Duodenal mucosa (tissue), 2 donors: ENCODE data around the gene ASB7.

Experiments used
- H3K27ac ChIP-seq: one replicate; pipeline ENCODE4 v1.7.0; 2013; ENCODE audit warnings: low read depth, low read length
- H3K27me3 ChIP-seq, 2 donors: one replicate each; pipeline ENCODE4 v1.7.0; 2013; ENCODE audit warnings: low read length in 2 of 2, control low read depth in 1 of 2; ENCODE audit not compliant: insufficient read depth in 2 of 2, control insufficient read depth in 1 of 2
- H3K36me3 ChIP-seq, 2 donors: one replicate each; pipeline ENCODE4 v1.7.0; 2013; ENCODE audit warnings: low read length in 2 of 2, control low read depth in 1 of 2; ENCODE audit not compliant: insufficient read depth in 2 of 2, control insufficient read depth in 1 of 2
- H3K4me1 ChIP-seq, 2 donors: one replicate each; pipeline ENCODE4 v1.7.0; 2013; ENCODE audit warnings: low read length in 2 of 2, control low read depth in 1 of 2; ENCODE audit not compliant: insufficient read depth in 2 of 2, control insufficient read depth in 1 of 2
- H3K4me3 ChIP-seq, 2 donors: one replicate each; pipeline ENCODE4 v1.7.0; 2013; ENCODE audit warnings: low read length in 2 of 2, low read depth in 1 of 2
- H3K9ac ChIP-seq, 2 donors: one replicate each; pipeline ENCODE4 v1.7.0; 2013; ENCODE audit warnings: low read length in 2 of 2, low read depth in 1 of 2
- H3K9me3 ChIP-seq, 2 donors: one replicate each; pipeline ENCODE4 v1.7.0; 2013; ENCODE audit warnings: low read length in 2 of 2, control low read depth in 1 of 2; ENCODE audit not compliant: control insufficient read depth in 1 of 2

Gene ASB7

DNA sequence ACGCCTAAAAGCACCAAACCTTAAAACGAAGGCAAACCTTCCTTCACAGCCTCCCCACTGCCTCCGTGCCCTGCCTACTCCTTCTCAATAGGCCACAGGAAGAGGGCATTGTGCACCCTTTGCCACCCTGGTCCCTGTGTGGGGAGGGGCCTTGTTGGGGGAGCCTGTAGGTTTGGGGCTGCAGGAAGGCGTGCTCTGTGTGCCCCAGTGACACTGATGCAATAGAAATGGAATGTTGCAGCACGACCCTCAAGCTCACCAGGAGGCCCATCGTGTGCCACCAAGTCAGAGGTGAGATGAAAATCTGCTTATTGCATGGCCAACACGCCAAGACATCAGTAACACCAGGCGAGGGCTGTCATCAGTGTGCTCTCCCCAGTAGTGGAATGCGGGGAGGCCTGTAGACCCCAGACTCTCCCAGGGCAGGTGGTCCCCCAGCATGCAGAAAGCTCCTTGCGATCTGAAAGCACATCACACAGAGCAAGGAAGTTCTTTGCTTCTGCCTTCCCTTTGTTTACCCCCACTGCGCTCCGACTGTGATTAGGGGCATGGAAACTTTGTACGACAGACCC lies 86.2 kb downstream of the ASB7 start:
- Histone ChIP-seq H3K4me1 (no peaks in the 10 kb centered on the region), H3K36me3 (no peaks in the 10 kb centered on the region), H3K9ac (no peak overlapping the region), H3K27me3 (peaks cover 0 to 7% of the 10 kb centered on the region in 2 donors), H3K9me3 (no peaks in the 10 kb centered on the region), H3K27ac (no peak overlapping the region), H3K4me3 (no peak overlapping the region)

GRCh38 chr15:100689131-100689899 lies 86.9 kb downstream of the ASB7 start:
- Histone ChIP-seq H3K27ac (no peak overlapping the region), H3K4me1 (no peaks in the 10 kb centered on the region), H3K9me3 (no peaks in the 10 kb centered on the region), H3K27me3 (peaks cover 0 to 7% of the 10 kb centered on the region in 2 donors), H3K36me3 (no peaks in the 10 kb centered on the region), H3K4me3 (no peak overlapping the region), H3K9ac (no peak overlapping the region)

- H3K4me3 ChIP-seq: no peak overlapping the region
- no peaks in the 10 kb centered on the region for H3K4me1 ChIP-seq
- no peaks in the 10 kb centered on the region for H3K36me3 ChIP-seq
- H3K27me3 ChIP-seq: peaks cover 0 to 7% of the 10 kb centered on the region in 2 donors
- no peak overlapping the region for H3K27ac ChIP-seq
- no peaks in the 10 kb centered on the region for H3K9me3 ChIP-seq
- H3K9ac ChIP-seq: no peak overlapping the region
Observed at GRCh38 chr15:100690032-100690794, 87.8 kb downstream of the ASB7 start.

- no peaks in the 10 kb centered on the region for H3K9me3 ChIP-seq
- no peak overlapping the region for H3K27ac ChIP-seq
- H3K4me3 ChIP-seq: no peak overlapping the region
- no peaks in the 10 kb centered on the region for H3K36me3 ChIP-seq
- H3K27me3 ChIP-seq: peaks cover 0 to 7% of the 10 kb centered on the region in 2 donors
- no peak overlapping the region for H3K9ac ChIP-seq
- no peaks in the 10 kb centered on the region for H3K4me1 ChIP-seq
Observed at GRCh38 chr15:100690795-100691158, 88.4 kb downstream of the ASB7 start.

- Histone ChIP-seq H3K9ac (no peak overlapping the region), H3K27ac (no peak overlapping the region), H3K27me3 (peaks cover 0 to 4% of the 10 kb centered on the region in 2 donors), H3K36me3 (no peaks in the 10 kb centered on the region), H3K4me3 (no peak overlapping the region), H3K9me3 (no peaks in the 10 kb centered on the region), H3K4me1 (no peaks in the 10 kb centered on the region)
Observed at GRCh38 chr15:100691321-100691720, 88.9 kb downstream of the ASB7 start.

GRCh38 chr15:100692246-100692645 lies 89.9 kb downstream of the ASB7 start:
- no peaks in the 10 kb centered on the region for H3K4me1 ChIP-seq
- no peak overlapping the region for H3K27ac ChIP-seq
- no peak overlapping the region for H3K9ac ChIP-seq
- peaks cover 0 to 4% of the 10 kb centered on the region in 2 donors for H3K27me3 ChIP-seq
- no peak overlapping the region for H3K4me3 ChIP-seq
- H3K9me3 ChIP-seq: no peaks in the 10 kb centered on the region
- no peaks in the 10 kb centered on the region for H3K36me3 ChIP-seq

- Histone ChIP-seq H3K36me3 (no peaks in the 10 kb centered on the region), H3K9ac (no peak overlapping the region), H3K4me3 (no peak overlapping the region), H3K4me1 (no peaks in the 10 kb centered on the region), H3K27ac (no peak overlapping the region), H3K9me3 (no peaks in the 10 kb centered on the region), H3K27me3 (peaks cover 0 to 4% of the 10 kb centered on the region in 2 donors)
Observed at GRCh38 chr15:100692671-100693070, 90.3 kb downstream of the ASB7 start.

DNA sequence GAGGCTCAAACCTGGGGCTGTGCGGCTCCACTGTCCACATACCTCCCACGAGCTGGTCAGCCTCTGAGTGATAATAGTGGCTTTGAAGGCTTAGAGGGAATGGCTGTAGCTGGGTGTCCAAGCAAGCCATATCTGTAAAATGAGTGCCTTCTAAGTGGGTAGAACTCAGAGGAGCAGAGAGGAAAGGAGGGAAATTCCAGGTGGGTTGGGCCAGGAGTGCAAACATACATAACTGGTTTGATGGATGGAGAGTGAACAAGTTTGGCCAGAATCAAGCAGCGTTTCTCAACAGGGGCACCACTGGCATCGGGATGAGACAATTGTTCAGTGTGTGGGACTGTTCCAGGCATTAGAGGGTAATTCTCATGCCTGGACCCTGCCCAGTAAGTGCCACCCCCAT lies 91.1 kb downstream of the ASB7 start:
- no peak overlapping the region for H3K9ac ChIP-seq
- H3K4me3 ChIP-seq: no peak overlapping the region
- H3K9me3 ChIP-seq: no peaks in the 10 kb centered on the region
- H3K36me3 ChIP-seq: no peaks in the 10 kb centered on the region
- H3K27me3 ChIP-seq: peaks cover 0 to 4% of the 10 kb centered on the region in 2 donors
- no peaks in the 10 kb centered on the region for H3K4me1 ChIP-seq
- H3K27ac ChIP-seq: no peak overlapping the region

DNA sequence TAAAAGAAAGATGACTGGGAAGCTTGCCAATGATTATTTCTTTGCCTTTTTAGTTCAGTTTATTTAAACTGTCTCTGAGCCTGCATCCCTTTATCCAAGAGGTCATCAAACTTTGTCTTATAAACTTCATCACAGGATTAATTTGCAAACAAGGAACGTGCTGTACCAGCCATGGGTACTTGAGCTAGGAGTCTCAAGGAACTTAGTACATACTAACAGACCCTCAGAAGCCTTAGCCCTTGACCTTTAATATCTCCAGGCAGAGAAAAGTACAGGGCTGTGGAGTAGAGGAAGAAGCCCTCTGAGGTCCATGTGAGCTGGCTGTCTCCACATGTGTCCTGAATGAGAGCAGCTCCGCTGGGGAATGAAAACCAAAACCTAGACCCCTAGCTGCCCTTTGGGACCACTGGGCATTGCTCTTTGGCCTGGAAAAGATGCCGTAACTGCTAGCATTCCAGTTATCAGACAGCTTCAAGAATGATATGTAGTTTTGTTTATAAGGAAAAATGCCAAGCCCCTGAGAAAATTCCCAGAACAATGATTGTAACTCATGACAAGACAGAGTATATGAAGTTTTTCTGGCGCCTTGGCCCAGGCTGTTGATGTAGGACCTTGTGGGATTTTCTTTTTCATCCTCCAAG lies 92.1 kb downstream of the ASB7 start:
- no peak overlapping the region for H3K27ac ChIP-seq

DNA sequence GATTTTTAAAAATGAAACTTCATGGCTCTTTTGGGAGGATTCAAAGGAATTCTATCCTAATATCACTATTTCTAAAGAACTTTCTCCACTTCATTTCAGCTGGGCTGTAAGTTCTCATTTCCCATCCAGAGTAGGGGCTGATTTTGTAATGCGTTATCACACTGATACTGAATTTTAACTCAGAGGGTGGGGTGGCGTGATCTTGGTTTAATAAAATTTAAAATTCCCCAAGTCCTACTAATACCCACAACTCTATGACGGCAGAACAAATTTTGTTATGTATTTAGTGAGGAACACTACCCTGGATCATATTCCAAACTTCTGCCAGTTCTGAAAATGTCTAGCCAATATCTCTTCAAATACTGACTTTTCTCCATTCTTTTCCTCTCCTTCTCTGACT lies 92.7 kb downstream of the ASB7 start:
- Histone ChIP-seq H3K36me3 (no peaks in the 10 kb centered on the region), H3K27ac (no peak overlapping the region), H3K9ac (no peak overlapping the region), H3K9me3 (no peaks in the 10 kb centered on the region), H3K4me3 (no peak overlapping the region), H3K4me1 (no peaks in the 10 kb centered on the region), H3K27me3 (peaks cover 0 to 4% of the 10 kb centered on the region in 2 donors)

More for the DNA sequence above, 92.1 kb downstream of the ASB7 start:
- H3K9me3 ChIP-seq: no peaks in the 10 kb centered on the region
- no peaks in the 10 kb centered on the region for H3K4me1 ChIP-seq
- no peaks in the 10 kb centered on the region for H3K36me3 ChIP-seq
- H3K4me3 ChIP-seq: no peak overlapping the region
- H3K9ac ChIP-seq: no peak overlapping the region
- peaks cover 0 to 4% of the 10 kb centered on the region in 2 donors for H3K27me3 ChIP-seq
